SIG-M5 (cell line): Measurements from ENCODE around the gene ATXN7L2.

Experiments used
- DNase-seq: peaks from one replicate; lab custom pipeline; 2025; lab: John Stamatoyannopoulos, UW

The ATXN7L2 gene

DNA sequence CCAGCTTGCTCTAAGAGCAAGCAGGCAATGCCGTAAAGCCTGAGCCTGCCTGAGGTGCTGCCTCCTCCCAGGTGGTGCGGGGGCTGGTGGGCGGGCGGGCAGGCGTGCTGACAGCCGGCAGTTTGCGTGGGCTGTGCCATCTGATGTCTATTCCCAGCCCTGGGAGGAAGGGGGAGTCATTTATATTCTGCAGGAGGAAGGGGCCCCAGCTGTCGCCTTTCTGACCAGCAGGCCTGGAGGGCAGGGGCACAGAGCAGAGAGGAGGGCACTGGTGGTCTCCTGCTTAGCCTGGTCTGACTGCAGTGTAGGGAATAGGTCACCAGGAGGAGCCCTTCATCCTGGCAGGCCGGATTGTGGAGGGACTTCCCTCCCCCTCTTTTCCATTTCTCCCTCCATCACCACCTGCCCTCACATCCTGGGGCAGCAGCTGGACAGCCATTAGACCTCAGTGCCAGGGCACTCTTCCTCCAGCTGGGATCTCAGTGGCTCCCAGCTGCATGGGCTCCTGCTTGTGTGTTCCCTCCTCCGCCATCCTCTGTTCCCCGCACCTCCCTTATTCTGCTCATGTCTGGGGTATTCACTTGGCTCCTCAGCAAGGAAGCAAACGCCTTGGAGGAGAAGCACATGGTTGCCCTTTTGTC is 14.6 kb downstream of the ATXN7L2 start:
- DNase-seq: no peak

DNA sequence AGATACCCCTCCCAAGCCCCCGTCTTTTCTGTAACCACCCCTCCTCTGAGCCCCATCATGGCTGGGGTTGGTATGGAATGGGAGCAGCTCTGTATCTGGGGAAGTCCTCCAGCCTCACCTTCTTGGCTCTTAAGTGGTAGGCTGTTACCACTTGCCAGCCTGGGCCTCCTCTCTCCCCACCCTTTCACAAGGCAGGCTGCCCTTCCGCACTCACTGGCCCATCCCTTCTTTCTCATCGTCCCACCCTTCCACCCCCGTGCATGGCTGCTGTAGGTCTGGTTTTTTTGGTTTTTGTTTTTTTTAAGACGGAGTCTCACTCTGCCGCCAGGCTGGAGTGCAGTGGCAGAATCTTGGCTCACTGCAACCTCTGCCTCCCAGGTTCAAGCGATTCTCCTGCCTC is 15.4 kb downstream of the ATXN7L2 start:
- DNase-seq: no peak

DNA sequence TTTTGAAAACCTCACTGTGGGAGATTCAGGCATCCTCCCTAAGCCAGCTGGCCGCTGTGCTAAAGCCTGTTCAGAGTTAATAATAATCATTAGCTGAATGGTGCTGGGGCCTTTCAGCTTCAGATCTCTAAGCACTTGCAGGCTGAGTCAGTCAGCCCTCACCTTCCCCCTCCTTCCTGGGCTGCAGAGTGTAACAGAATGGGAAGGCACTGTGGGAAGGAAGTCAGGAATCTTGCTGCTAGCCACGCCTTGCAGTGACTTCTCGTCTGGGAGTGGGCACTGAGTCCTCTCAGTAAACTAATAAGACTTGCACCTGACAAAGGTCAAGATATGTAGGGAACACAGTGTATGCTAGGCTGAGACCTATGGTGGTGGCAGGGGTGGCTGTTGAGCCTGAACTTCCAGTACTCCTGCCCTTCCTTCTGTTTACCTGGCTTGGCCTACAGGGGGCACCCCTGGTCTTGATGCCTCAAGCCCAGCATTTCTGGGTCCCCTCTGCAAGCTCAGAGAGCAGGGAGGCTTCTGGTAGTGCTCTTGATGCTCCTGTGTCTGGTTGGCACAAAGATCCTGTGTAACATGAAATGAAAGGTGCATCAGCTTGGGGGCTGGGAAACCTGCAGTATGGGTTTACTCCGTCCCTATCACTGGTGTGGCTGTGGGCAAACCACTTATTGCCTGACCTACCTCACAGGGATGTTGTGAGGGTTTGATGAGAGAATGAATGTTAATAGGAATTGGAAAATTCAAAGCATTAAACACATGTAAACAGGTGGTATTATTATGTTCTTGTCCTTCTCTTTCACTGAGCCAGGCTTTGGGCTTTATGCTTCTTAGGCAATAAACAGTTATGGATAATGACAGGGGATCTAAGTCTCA is 16.2 kb downstream of the ATXN7L2 start:
- no peak for DNase-seq

DNA sequence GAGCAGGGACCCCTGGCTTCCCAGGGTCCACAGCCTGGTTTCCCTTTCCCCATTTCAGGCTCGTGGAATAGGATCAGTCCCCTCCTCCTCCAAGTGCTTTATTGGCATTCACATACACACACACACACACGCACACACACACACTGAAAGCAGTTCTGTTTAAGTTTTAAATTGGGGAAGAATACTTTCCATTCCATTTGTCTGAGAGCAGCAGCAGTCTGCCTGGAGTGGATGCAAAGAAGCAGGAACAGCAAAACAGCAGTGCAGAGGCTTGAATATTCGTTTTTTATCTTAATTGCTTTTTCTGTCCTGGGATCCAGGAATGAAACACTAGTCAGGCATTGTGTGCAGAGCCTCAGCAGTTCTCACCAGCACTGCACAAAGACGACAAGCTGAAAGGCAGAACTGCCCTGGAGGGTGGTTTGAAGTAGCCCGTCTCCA is 17.3 kb downstream of the ATXN7L2 start:
- no peak for DNase-seq

DNA sequence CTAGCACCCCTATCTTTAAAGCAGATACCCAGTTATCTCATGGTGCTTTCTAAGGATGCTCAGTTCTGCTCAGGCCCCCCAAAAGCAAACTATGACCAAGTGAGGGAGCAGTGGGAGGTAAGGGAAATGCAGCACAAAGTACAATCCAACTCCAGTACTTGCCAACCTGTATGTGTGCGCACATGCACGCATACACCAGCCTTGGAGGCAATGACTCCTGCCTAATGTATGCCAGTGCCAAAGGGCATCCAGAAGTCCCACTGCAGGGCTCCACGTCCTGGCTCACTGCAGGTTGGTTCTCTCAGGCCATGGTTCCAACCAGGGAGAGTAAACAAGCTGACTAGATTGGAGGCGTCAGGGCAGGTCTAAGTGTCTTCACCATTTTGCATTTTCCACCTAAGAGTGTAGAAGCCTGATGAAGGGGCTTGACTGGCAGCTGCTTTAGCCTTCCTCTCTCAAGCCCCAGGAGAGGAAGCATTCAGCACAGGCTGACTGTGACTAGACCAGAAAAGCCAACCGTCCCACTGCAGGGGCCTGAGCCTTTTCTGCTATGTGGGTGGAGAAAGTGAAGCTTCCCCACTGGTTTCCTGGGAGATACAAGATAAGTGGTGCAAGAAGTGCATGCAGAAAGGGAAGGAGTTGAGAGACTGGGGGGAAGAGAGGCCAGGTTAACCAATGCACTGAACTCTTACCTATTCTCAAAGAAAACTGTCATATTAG is 18.1 kb downstream of the ATXN7L2 start:
- no peak for DNase-seq

DNA sequence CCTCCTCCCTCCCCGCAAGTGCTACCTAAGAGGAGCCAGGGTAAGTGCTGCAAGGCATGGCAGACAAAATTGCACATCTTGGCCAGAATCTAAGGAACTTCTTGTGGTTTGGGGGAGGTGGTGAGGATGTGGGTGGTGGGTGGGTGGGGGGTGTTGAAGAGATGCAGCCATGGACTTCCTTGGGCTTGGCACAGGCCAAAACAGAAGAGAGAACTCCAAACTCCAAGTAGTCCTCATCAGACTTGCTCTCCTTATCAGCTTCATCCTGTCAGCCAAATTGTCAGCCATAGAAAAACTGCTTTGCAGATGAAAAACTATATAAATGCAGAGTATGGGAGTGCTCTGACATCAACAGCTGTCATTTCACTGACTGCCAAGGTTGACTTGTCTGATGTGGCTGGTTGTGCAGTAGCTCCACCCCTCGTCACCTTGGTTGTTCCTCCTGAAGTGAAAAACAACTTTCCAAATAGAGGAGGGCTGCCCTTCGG is 18.7 kb downstream of the ATXN7L2 start:
- DNase-seq: no peak

DNA sequence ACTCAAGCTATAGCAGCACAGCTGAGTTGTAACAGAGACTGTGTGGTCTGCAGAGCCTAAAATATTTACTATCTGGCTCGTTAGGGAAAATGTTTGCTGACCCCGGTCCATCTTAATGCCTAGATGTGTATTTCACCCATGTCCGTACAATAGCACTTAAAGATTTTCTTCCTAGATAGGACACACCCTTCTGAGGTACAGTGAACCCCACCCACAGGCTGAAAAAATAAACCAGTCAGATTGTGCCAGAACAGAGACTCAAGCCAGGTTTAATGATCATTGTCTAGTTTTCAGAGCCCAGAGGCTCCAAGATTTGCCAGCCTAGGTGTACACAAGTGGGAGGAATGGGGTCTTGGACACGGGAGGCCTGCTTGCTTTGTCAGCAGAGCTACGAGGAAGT is 20.2 kb downstream of the ATXN7L2 start:
- DNase-seq: no peak

DNA sequence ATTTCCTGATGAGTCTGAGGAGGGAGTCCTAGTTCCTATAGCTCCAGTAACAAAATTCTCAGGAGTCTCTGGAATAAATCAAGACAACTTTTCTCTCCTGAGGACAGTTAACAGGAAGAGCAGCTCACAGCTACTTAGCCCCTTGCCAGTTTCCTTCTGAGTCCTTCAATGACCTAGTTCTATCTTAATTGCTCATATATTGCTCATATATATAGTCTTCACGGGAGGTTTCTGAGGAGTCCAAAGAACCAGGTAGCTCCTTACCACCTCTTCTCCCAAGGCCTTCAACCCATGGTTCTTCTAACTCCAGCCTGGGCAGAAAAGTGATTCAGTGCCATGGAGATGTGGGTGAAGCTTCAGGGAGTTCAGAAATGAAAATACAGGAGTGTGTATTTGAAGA is 21.3 kb downstream of the ATXN7L2 start:
- no peak for DNase-seq

GRCh38 chr1:109508001-109508872 is 24.5 kb downstream of the ATXN7L2 start:
- no peak for DNase-seq

- no peak for DNase-seq
Measured at GRCh38 chr1:109508873-109509175, 25.1 kb downstream of the ATXN7L2 start.

- DNase-seq: no peak
Measured at GRCh38 chr1:109509176-109510134, 25.8 kb downstream of the ATXN7L2 start, which contains the start of gene AMIGO1. Gene AMIGO1 (minus strand): TSS chr1:109509727. CDS start chr1:109508912, 815 bp downstream.

GRCh38 chr1:109513110-109513710 is 29.5 kb downstream of the ATXN7L2 start:
- no peak for DNase-seq

DNA sequence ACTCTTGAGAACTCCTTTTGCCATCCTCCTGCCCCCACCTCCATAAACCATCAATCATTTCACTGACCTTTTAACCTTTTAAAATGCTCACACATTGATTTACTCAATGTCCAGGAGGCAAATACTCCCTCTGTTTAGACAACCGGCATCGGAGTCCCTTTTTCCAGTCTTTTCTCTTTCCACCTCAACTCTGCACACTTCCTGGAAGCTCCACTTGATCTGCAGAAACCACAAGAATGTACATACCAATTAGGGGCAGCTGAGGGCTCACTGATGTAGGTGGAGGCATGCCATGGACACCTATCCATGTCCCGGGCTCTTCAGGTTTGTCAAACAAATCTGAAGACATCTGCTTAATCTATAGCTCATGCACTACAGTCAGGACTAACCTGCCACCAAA is 31.1 kb downstream of the ATXN7L2 start:
- DNase-seq: no peak

DNA sequence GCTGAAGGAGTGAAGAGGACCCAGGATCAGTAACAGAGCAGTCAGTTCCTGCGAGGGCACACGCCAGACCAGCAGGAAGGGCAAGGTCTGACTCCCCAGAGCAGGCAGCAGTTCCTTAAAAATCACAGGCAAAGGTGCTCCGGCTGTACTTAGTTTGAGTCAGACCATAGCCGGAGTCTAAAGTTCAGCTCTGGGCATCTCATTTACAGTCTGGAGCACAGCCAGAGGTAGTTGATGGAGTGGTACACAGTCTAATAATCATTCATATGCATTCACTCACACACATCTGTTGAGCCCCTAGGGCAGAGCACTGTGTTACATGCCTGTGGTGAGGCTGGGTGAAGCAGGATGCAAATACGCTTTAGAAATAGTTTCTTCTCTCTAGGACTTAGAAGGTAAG is 33.2 kb downstream of the ATXN7L2 start:
- DNase-seq: no peak

- no peak for DNase-seq
Measured at GRCh38 chr1:109517337-109517736, 33.6 kb downstream of the ATXN7L2 start.

DNA sequence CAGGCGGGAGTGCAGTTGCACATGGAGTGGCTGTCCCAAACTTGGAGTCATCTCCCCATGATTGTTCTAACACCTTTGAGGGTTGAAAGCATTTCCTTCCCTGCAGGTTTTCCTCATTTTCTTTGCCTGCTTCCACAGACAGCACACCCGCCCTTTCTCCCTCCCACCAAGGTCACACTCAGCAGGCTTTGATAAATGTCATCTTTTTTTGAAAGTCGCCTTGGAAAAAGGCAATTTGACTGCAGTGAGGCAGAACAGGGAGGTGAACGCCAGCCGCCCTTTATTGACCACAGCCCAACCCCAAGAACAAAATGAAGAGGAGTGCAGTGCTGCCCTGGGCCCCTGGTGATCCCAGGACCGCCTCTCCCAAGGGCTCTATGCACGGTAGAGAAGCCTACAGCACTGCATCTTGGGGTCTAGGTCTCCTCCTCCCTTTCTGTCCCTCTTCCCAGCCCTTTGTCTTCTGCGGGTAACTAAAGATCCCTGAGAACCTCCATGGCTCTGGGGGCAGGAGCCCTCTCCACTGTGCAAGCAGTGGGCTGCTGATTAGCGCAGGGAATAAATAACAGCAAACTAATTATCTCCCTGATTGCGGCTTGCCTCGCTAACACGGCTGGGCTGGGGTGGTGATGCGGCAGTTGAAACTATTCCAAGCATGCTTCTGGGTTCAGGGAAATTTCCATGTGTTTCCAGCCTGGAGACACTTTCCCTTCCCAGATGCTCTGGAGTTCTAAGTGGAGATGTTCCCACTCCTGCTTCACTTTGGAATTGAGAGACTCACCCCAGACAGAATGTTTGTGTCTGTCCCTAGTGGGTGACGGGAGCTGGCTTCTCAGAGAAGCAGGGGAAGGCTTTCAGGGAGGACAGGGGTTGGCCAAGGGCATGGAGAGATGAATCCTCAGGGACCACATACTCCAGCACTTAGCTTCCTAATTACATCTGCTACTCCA is 37.6 kb downstream of the ATXN7L2 start:
- DNase-seq: no peak

DNA sequence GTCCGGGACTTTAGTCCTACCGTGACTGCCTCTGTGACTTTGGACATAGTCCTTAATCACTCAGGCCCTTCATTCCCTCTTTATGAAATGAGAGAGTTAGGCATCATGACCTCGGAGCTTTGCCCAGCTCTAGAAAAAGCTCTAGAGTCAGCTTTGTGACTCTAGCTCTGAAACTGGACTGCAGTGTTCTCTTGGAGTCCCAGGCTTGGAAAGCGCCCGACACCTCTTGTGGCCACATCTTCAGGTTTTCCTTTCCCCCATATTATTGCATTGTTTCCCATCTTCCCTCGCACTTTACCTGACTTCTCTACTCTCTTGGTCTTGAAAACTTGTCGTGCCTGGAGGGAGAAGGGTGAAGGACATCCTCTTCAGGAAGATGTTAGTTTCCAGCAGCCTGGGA is 38.3 kb downstream of the ATXN7L2 start:
- DNase-seq: no peak

DNA sequence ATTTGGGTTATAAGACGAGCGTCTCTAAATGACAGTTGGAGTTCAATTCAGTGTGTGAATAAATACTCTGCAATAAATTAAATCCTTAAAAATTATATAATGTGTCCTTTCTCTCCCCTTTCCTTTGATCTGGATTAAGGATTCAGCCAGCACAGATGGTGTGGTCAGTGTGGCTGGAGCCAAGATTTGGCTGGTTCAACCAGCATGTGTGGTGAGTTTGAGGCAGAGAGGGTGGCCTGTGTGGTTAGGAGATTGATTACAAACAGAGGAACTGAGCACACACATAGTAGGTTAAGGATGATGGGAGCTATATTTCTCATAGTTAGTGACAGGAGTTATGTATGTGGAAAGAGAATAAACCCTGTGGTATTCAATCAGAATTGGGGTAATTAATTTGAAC is 40.0 kb downstream of the ATXN7L2 start:
- no peak for DNase-seq
